ENCODE results near the gene RASAL2. TPM values are rescaled to one million over a fixed set of nuclear protein-coding genes. Genes with fewer than 3 reads are reported as not detected.

RASAL2 gene
- total and polyA plus RNA-seq, 10 donors = 0.42 to 24.4 (median 14.6) TPM

- 91 to 99% (median 93%) methylated on average over 4 of the region's 4 CpGs for WGBS, 5 donors
- intact Hi-C loops (cut with DNase I; ENCODE audit: low total_unique reads) = no loop called here
- TF ChIP-seq POLR2A (IDR thresholded peaks at IDR 0.05) (no peak), POLR2AphosphoS5 (IDR thresholded peaks at IDR 0.05) (no peak)
- TF ChIP-seq, protein P1, sequence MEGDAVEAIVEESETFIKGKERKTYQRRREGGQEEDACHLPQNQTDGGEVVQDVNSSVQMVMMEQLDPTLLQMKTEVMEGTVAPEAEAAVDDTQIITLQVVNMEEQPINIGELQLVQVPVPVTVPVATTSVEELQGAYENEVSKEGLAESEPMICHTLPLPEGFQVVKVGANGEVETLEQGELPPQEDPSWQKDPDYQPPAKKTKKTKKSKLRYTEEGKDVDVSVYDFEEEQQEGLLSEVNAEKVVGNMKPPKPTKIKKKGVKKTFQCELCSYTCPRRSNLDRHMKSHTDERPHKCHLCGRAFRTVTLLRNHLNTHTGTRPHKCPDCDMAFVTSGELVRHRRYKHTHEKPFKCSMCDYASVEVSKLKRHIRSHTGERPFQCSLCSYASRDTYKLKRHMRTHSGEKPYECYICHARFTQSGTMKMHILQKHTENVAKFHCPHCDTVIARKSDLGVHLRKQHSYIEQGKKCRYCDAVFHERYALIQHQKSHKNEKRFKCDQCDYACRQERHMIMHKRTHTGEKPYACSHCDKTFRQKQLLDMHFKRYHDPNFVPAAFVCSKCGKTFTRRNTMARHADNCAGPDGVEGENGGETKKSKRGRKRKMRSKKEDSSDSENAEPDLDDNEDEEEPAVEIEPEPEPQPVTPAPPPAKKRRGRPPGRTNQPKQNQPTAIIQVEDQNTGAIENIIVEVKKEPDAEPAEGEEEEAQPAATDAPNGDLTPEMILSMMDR (IDR thresholded peaks at IDR 0.05 in 8 of 11, conservative IDR thresholded peaks at IDR 0.05 in 3 of 11) = no peak
Measured at GRCh38 chr1:178516110-178516509, 422.2 kb downstream of the RASAL2 start.

GRCh38 chr1:178518894-178519293 is 425.0 kb downstream of the RASAL2 start:
- DNase-seq = peak; percentile 37
- TF ChIP-seq POLR2AphosphoS5 (IDR thresholded peaks at IDR 0.05) = no peak
- TF ChIP-seq POLR2A (IDR thresholded peaks at IDR 0.05) = no peak
- TF ChIP-seq, protein P1 (IDR thresholded peaks at IDR 0.05 in 8 of 11, conservative IDR thresholded peaks at IDR 0.05 in 3 of 11) = no peak
- Histone ChIP-seq H3K9me3 (no peaks in the 10 kb centered on the region), H3K4me1 (no peaks in the 10 kb centered on the region), H3K36me3 (no peaks in the 10 kb centered on the region), H3K27me3 (replicated peaks in 1 of 7) (no peaks in the 10 kb centered on the region), H3K4me3 (no peak overlapping the region), H3K27ac (no peak overlapping the region)
- WGBS, 5 donors = 83 to 89% (median 86%) methylated on average over 4 of the region's 4 CpGs
- intact Hi-C loops (cut with DNase I; ENCODE audit: low total_unique reads) = no loop called here

More at GRCh38 chr1:178516110-178516509, 422.2 kb downstream of the RASAL2 start:
- Histone ChIP-seq H3K36me3 (no peaks in the 10 kb centered on the region), H3K27me3 (replicated peaks in 1 of 7) (no peaks in the 10 kb centered on the region), H3K27ac (no peak overlapping the region), H3K4me3 (no peak overlapping the region), H3K9me3 (no peaks in the 10 kb centered on the region), H3K4me1 (no peaks in the 10 kb centered on the region)
- DNase-seq = peak; percentile 19

- no peak for TF ChIP-seq POLR2A (IDR thresholded peaks at IDR 0.05)
- TF ChIP-seq, protein P1 (IDR thresholded peaks at IDR 0.05 in 8 of 11, conservative IDR thresholded peaks at IDR 0.05 in 3 of 11) = no peak
- TF ChIP-seq POLR2AphosphoS5 (IDR thresholded peaks at IDR 0.05) = no peak
- DNase-seq = peak; percentile 71
Measured at GRCh38 chr1:178520803-178521202, 426.9 kb downstream of the RASAL2 start.

GRCh38 chr1:178521241-178521640 is 427.3 kb downstream of the RASAL2 start:
- WGBS, 5 donors = 82 to 96% (median 93%) methylated on average over 4 of the region's 4 CpGs
- no peak overlapping the region for H3K4me3 ChIP-seq
- H3K9me3 ChIP-seq = no peaks in the 10 kb centered on the region
- DNase-seq = peak; percentile 54
- intact Hi-C loops (cut with DNase I; ENCODE audit: low total_unique reads) = no loop called here
- TF ChIP-seq POLR2A (IDR thresholded peaks at IDR 0.05) = no peak
- TF ChIP-seq, protein P1 (IDR thresholded peaks at IDR 0.05 in 8 of 11, conservative IDR thresholded peaks at IDR 0.05 in 3 of 11) = no peak
- TF ChIP-seq POLR2AphosphoS5 (IDR thresholded peaks at IDR 0.05) = no peak
- no peak overlapping the region for H3K27ac ChIP-seq
- H3K36me3 ChIP-seq = no peaks in the 10 kb centered on the region
- H3K27me3 ChIP-seq (replicated peaks in 1 of 7) = no peaks in the 10 kb centered on the region
- H3K4me1 ChIP-seq = no peaks in the 10 kb centered on the region

More at GRCh38 chr1:178520803-178521202, 426.9 kb downstream of the RASAL2 start:
- no peak overlapping the region for H3K27ac ChIP-seq
- H3K4me3 ChIP-seq = no peak overlapping the region
- no peaks in the 10 kb centered on the region for H3K4me1 ChIP-seq
- intact Hi-C loops (cut with DNase I; ENCODE audit: low total_unique reads) = no loop called here
- H3K36me3 ChIP-seq = no peaks in the 10 kb centered on the region
- no peaks in the 10 kb centered on the region for H3K27me3 ChIP-seq (replicated peaks in 1 of 7)
- H3K9me3 ChIP-seq = no peaks in the 10 kb centered on the region
- WGBS, 5 donors = 90 to 97% (median 94%) methylated on average over 11 of the region's 11 CpGs

Measured in spleen (tissue), 11 donors.